Neuronal stem cell (in vitro differentiated cells): ENCODE measurements around the gene REXO2. TPM values are rescaled to one million over a fixed set of nuclear protein-coding genes. Genes with fewer than 3 reads are reported as not detected.

Experiments used
- DNase-seq: peaks from one replicate; pipeline ENCODE4 v3.0.0-alpha.2; 2013; ENCODE audit warnings: low spot score
- H2AFZ ChIP-seq: one replicate; pipeline ENCODE4 v1.6.1; 2013; ENCODE audit warnings: mild to moderate bottlenecking, low read length, inconsistent platforms
- H2AK5ac ChIP-seq: 2 replicates; pipeline ENCODE4 v1.6.1; 2013; ENCODE audit warnings: low read depth, mild to moderate bottlenecking, inconsistent platforms, low read length, moderate library complexity, mixed read lengths
- H2BK120ac ChIP-seq: 2 replicates; pipeline ENCODE4 v1.6.1; 2013; ENCODE audit warnings: low read depth, mild to moderate bottlenecking, inconsistent platforms, low read length, moderate library complexity, mixed read lengths
- H2BK12ac ChIP-seq: one replicate; pipeline ENCODE4 v1.6.1; 2013; ENCODE audit warnings: low read length, inconsistent platforms
- H2BK15ac ChIP-seq: 2 replicates; pipeline ENCODE4 v1.6.1; 2013; ENCODE audit warnings: mild to moderate bottlenecking, low read length, inconsistent platforms, mixed read lengths
- H2BK5ac ChIP-seq: one replicate; pipeline ENCODE4 v1.6.1; 2013; ENCODE audit warnings: inconsistent platforms, mild to moderate bottlenecking, low read length, moderate library complexity
- H3K14ac ChIP-seq: one replicate; pipeline ENCODE4 v1.6.1; 2013; ENCODE audit warnings: low read length, inconsistent platforms
- H3K18ac ChIP-seq: 2 replicates; pipeline ENCODE4 v1.6.1; 2013; ENCODE audit warnings: low read length, inconsistent platforms
- H3K23ac ChIP-seq: 2 replicates; pipeline ENCODE4 v1.6.1; 2013; ENCODE audit warnings: low read depth, mild to moderate bottlenecking, mixed read lengths, low read length, inconsistent platforms; ENCODE audit not compliant: poor library complexity
- H3K27ac ChIP-seq: replicated peaks from 3 replicates; pipeline ENCODE4 v1.5.1; 2013; ENCODE audit warnings: low read length, inconsistent platforms
- H3K27me3 ChIP-seq, 3 experiments: 2 replicates each; pipeline ENCODE4 v1.6.1; 2013; ENCODE audit warnings: low read length in 3 of 3, mild to moderate bottlenecking in 2 of 3, inconsistent platforms in 1 of 3, low read depth in 1 of 3, mixed read lengths in 1 of 3, moderate library complexity in 1 of 3; ENCODE audit not compliant: control insufficient read depth in 3 of 3, insufficient read depth in 3 of 3
- H3K36me3 ChIP-seq, 2 donors: replicated peaks in 1 of 2; 2 replicates each; pipeline ENCODE4 v1.6.1; 2013; ENCODE audit warnings: low read length in 2 of 2; ENCODE audit not compliant: control insufficient read depth in 2 of 2, insufficient read depth in 2 of 2
- H3K4ac ChIP-seq: 2 replicates; pipeline ENCODE4 v1.6.1; 2013; ENCODE audit warnings: inconsistent platforms, mild to moderate bottlenecking, low read length, moderate library complexity
- H3K4me1 ChIP-seq, 2 donors: 1 replicate in 1 of 2; 2 replicates in 1 of 2; pipeline ENCODE4 v1.6.1; 2013; ENCODE audit warnings: low read length in 2 of 2, low read depth in 1 of 2; ENCODE audit not compliant: control insufficient read depth in 2 of 2, insufficient read depth in 1 of 2
- H3K4me2 ChIP-seq: one replicate; pipeline ENCODE4 v1.6.1; 2013; ENCODE audit warnings: mild to moderate bottlenecking, low read length, inconsistent platforms; ENCODE audit not compliant: insufficient read depth, poor library complexity, severe bottlenecking
- H3K4me3 ChIP-seq, 2 donors: 2 replicates each; pipeline ENCODE4 v1.5.1; 2013; ENCODE audit warnings: low read length in 2 of 2, mild to moderate bottlenecking in 2 of 2, inconsistent platforms in 1 of 2, moderate library complexity in 1 of 2
- H3K79me1 ChIP-seq: one replicate; pipeline ENCODE4 v1.6.1; 2013; ENCODE audit warnings: low read depth, mild to moderate bottlenecking, inconsistent platforms, low read length, moderate library complexity
- H3K9ac ChIP-seq: one replicate; pipeline ENCODE4 v1.6.1; 2013; ENCODE audit warnings: mild to moderate bottlenecking, low read depth, low read length, inconsistent platforms; ENCODE audit not compliant: poor library complexity
- H3K9me3 ChIP-seq, 2 donors: replicated peaks in 1 of 2; 2 replicates each; pipeline versions ENCODE3 to v1.6.1; 2013; ENCODE audit warnings: low read length in 2 of 2, mild to moderate bottlenecking in 2 of 2, inconsistent platforms in 1 of 2, low read depth in 1 of 2, mixed read lengths in 1 of 2, moderate library complexity in 1 of 2; ENCODE audit not compliant: control insufficient read depth in 2 of 2, insufficient read depth in 1 of 2
- H4K8ac ChIP-seq: one replicate; pipeline ENCODE4 v1.6.1; 2013; ENCODE audit warnings: low read depth, mild to moderate bottlenecking, inconsistent platforms, low read length, moderate library complexity
- H4K91ac ChIP-seq: one replicate; pipeline ENCODE4 v1.6.1; 2013; ENCODE audit warnings: low read length, low read depth, mild to moderate bottlenecking, inconsistent platforms; ENCODE audit not compliant: poor library complexity
- WGBS, 2 donors: extraction: QIAGEN DNeasy Blood & Tissue Kit; methylation state at CpG; one replicate each; pipeline ENCODE4 v1.1.7; 2013; ENCODE audit warnings: missing lambda C conversion rate in 2 of 2, mixed read lengths in 1 of 2; ENCODE audit not compliant: insufficient read length in 2 of 2, insufficient replicate concordance in 1 of 2; ENCODE audit errors: extremely low coverage in 2 of 2; 5-methylcytosine and 5-hydroxymethylcytosine counted together
- polyA plus RNA-seq, 2 experiments: library from polyadenylated mRNA; stranded (reverse); fragments of 200-250 nt; gene quantifications; one replicate each; pipeline ENCODE4 v1.2.3, GENCODE V29; 2013

The REXO2 gene
- 42.3 TPM for polyA plus RNA-seq (2013, experiment 1 of 2)
- 43.4 TPM for polyA plus RNA-seq (2013, experiment 2 of 2)

DNA sequence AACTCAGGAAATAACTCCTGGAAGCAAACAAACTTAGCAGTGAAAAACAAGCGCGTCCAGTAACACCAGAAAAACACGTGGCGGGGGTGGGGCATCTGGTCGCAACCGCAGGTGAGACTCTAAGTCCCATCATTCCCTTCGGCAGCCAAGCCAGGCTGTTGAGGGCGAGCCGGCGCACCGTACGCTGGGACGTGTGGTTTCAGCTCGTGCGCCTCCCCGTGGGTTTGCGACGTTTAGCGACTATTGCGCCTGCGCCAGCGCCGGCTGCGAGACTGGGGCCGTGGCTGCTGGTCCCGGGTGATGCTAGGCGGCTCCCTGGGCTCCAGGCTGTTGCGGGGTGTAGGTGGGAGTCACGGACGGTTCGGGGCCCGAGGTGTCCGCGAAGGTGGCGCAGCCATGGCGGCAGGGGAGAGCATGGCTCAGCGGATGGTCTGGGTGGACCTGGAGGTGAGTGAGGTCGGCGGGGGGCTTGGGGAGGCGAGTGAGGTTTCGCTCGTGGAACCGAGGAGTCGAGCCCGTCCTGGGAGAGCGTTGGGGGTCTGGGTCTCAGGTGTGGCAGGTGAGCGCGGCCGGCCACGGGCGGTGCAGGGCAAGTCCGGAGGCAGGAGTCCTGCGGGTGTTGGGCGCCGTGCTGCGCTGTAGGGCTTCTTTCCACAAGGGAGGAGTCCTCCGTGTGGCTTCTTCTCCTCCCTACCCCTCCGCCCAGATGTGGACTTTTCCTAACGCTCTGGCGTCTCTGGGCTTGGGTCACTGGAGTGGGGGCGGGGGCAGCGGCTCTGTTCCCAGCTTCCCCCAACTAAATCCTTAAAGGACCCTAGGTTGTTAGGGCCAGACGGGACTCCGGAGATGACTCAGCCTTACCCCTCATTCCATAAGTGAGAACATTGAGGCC is at the start of gene REXO2:
TSS of gene REXO2 (plus strand) at position 239 of the 892 bp plus-strand sequence. CDS start at position 301, 62 bp downstream.
- no peak within 1 kb of the TSS for H3K27ac ChIP-seq

DNA sequence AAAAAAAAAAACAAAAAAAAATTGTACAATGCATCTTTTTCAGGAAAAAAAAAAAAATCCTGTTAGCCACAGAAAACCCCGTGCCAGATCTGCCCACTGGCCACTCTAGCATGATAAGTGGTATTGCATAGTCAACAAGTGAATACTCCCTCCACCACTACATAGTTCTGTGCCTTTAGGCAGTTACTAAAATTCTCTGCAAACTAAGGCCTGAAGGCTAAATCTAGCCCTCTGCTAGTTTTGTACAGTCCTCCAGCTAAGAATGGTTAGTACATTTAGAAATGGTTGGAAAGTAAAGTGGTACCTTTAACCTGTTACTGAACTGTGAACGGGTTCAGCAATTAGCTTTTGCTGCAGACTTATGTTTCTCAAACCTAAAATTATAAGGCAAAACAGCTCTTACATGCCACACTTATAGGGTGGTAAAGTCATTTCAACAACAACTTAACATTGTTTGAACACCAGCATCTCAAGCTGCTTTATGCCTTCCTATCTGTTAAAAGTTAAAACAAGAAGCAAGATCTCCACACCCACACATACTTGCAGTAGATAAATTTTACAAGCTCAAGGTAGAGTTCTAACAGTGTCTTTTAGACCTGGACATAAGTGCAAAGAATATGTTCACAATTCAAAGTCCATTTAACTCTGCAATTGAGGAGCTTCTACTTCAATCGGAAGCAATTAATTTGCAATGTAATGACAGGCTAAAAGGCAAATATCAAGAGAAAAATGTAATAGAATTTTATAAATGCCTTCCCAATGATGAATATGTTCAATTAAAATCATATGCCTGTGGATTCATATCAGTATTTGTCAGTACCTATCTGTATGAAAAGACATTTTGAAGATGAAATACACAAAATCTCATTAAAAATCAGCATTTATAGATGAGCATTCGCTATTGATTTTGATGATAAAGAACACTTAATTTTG is 46.3 kb upstream of the REXO2 start:
- Histone ChIP-seq H3K18ac (no peak overlapping the region), H2BK12ac (no peak overlapping the region), H4K91ac (no peak overlapping the region), H3K9me3 (no peaks in the 10 kb centered on the region), H3K14ac (no peak overlapping the region), H2BK15ac (no peak overlapping the region), H3K27ac (no peak overlapping the region), H3K79me1 (no peaks in the 10 kb centered on the region), H4K8ac (no peak overlapping the region), H3K27me3 (peaks cover 0 to 3% (median 0%) of the 10 kb centered on the region in 3 experiments), H2AFZ (no peak overlapping the region), H3K4me1 (peaks cover 0 to 2% of the 10 kb centered on the region in 2 donors), H3K23ac (no peak overlapping the region), H2AK5ac (no peak overlapping the region), H3K36me3 (no peaks in the 10 kb centered on the region), H2BK5ac (no peak overlapping the region), H3K4me2 (no peak overlapping the region), H3K9ac (no peak overlapping the region), H2BK120ac (no peak overlapping the region), H3K4ac (no peak overlapping the region), H3K4me3 (no peak overlapping the region)
- WGBS, 2 donors = no CpG with 5 or more reads among the region's 4 CpGs
- no peak for DNase-seq

More for the DNA sequence above, at the start of gene REXO2:
- peak within 1 kb of the TSS; percentile 97 for H3K23ac ChIP-seq
- H4K8ac ChIP-seq = no peak within 1 kb of the TSS
- peaks cover 0 to 4% of the 10 kb centered on the region in 2 donors for H3K4me1 ChIP-seq
- H3K27me3 ChIP-seq = no peaks in the 10 kb centered on the region
- no CpG with 5 or more reads among the region's 64 CpGs for WGBS, 2 donors
- peak within 1 kb of the TSS; percentile 97 for H3K18ac ChIP-seq
- H3K36me3 ChIP-seq = no peaks in the 10 kb centered on the region
- H3K4me3 ChIP-seq = peak within 1 kb of the TSS; percentile 92 to 99
- no peak within 1 kb of the TSS for H3K4ac ChIP-seq
- H2BK120ac ChIP-seq = no peak within 1 kb of the TSS
- H2AFZ ChIP-seq = peak within 1 kb of the TSS; percentile 98
- H2BK15ac ChIP-seq = peak within 1 kb of the TSS; percentile 73
- no peak within 1 kb of the TSS for H2BK12ac ChIP-seq
- H2BK5ac ChIP-seq = peak within 1 kb of the TSS; percentile 45
- DNase-seq = peak; percentile 78
- H3K4me2 ChIP-seq = peak within 1 kb of the TSS; percentile 82
- H3K9ac ChIP-seq = peak within 1 kb of the TSS; percentile 97
- peak within 1 kb of the TSS; percentile 82 for H2AK5ac ChIP-seq
- H4K91ac ChIP-seq = no peak within 1 kb of the TSS
- H3K9me3 ChIP-seq = no peaks in the 10 kb centered on the region
- H3K79me1 ChIP-seq = no peaks in the 10 kb centered on the region
- peak within 1 kb of the TSS; percentile 92 for H3K14ac ChIP-seq

DNA sequence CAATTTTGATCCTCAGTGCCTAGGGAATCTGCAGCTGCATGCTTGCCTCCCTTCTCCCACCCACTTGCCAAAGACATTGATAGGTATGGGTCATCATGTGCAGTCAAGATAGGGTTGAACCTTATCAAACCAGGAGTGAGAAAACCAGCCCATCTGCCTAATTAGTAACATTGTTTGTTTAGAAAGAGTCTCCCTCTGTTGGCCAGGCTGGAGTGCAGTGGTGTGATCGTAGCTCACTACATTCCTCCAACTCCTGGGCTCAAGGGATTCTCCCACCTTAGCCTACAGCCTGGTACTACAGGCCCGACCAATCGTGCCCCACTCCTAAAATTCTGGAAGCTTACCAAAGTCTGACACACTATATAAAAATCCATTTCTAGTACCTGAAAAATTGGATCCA is 43.5 kb upstream of the REXO2 start:
- Histone ChIP-seq H2AFZ (no peak overlapping the region), H2BK5ac (no peak overlapping the region), H2BK120ac (no peak overlapping the region), H3K4ac (no peak overlapping the region), H3K4me2 (no peak overlapping the region), H3K4me1 (peaks cover 2 to 4% of the 10 kb centered on the region in 2 donors), H4K8ac (no peak overlapping the region), H3K79me1 (no peaks in the 10 kb centered on the region), H2BK12ac (no peak overlapping the region), H3K9me3 (no peaks in the 10 kb centered on the region), H2BK15ac (no peak overlapping the region), H3K18ac (no peak overlapping the region), H4K91ac (no peak overlapping the region), H3K27ac (no peak overlapping the region), H3K14ac (no peak overlapping the region), H2AK5ac (no peak overlapping the region), H3K4me3 (no peak overlapping the region), H3K36me3 (no peaks in the 10 kb centered on the region), H3K27me3 (peaks cover 0 to 3% (median 0%) of the 10 kb centered on the region in 3 experiments), H3K9ac (no peak overlapping the region), H3K23ac (no peak overlapping the region)
- no CpG with 5 or more reads among the region's 3 CpGs for WGBS, 2 donors
- DNase-seq = no peak
